Measurements from ENCODE around the gene LDB3.

GRCh38 chr10:86663046-86663345, 5.3 kb upstream of the LDB3 start:
- no peak for TF ChIP-seq ISL1 (CRISPR knock-in tag; IDR thresholded peaks at IDR 0.05)
- TF ChIP-seq TOX (CRISPR knock-in tag; IDR thresholded peaks at IDR 0.05; ENCODE audit: borderline replicate concordance), result no peak
- no peak for TF ChIP-seq ZNF565 (CRISPR knock-in tag; conservative IDR thresholded peaks at IDR 0.05; ENCODE audit: low read depth)
- no peak for TF ChIP-seq ZNF8 (CRISPR knock-in tag; IDR thresholded peaks at IDR 0.05)
- TF ChIP-seq ZNF70 (CRISPR knock-in tag; IDR thresholded peaks at IDR 0.05), result no peak
- no peak for TF ChIP-seq CREB5 (CRISPR knock-in tag; IDR thresholded peaks at IDR 0.05; ENCODE audit: low read depth)
- TF ChIP-seq RARB (CRISPR knock-in tag; IDR thresholded peaks at IDR 0.05), result no peak
- TF ChIP-seq TCF4 (CRISPR knock-in tag; IDR thresholded peaks at IDR 0.05; ENCODE audit: borderline replicate concordance), result no peak
- no peak for TF ChIP-seq CSDC2 (CRISPR knock-in tag; IDR thresholded peaks at IDR 0.05)
- TF ChIP-seq POU6F1 (CRISPR knock-in tag; IDR thresholded peaks at IDR 0.05; ENCODE audit: borderline replicate concordance, low read depth), result no peak
- no peak for TF ChIP-seq ARNTL (CRISPR knock-in tag; IDR thresholded peaks at IDR 0.05; ENCODE audit: borderline replicate concordance, low read depth)
- TF ChIP-seq PPARA (CRISPR knock-in tag; IDR thresholded peaks at IDR 0.05; ENCODE audit: borderline replicate concordance), result no peak
- TF ChIP-seq ZFP3 (CRISPR knock-in tag; IDR thresholded peaks at IDR 0.05), result no peak
